ENCODE results near the gene HIRA. TPM values are rescaled to one million over a fixed set of nuclear protein-coding genes. Genes with fewer than 3 reads are reported as not detected.

The HIRA gene
- total and polyA plus RNA-seq, 2 experiments from 2014 or later, result 9.4 to 58.3 TPM

DNA sequence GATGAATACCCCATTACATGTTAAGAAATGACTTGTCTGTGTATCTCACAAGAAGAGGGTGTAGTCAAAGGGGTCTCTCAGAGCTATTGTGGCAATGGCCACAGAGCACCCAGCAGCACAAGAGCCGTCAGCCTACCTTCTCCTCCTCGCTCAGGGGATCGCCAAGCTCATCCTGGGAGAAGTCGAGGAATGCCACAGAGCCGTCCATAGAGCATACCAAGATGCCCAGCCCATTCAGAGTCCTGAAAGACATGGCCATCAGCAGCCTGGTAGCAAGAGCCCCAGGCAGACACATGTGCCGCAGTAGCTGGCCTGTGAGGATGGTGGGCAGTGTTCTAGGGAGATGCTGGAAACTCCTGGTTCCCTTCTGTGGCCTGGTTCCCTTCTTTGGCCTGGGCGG lies 44.0 kb downstream of the HIRA start (continued):
- TF ChIP-seq, protein P1, sequence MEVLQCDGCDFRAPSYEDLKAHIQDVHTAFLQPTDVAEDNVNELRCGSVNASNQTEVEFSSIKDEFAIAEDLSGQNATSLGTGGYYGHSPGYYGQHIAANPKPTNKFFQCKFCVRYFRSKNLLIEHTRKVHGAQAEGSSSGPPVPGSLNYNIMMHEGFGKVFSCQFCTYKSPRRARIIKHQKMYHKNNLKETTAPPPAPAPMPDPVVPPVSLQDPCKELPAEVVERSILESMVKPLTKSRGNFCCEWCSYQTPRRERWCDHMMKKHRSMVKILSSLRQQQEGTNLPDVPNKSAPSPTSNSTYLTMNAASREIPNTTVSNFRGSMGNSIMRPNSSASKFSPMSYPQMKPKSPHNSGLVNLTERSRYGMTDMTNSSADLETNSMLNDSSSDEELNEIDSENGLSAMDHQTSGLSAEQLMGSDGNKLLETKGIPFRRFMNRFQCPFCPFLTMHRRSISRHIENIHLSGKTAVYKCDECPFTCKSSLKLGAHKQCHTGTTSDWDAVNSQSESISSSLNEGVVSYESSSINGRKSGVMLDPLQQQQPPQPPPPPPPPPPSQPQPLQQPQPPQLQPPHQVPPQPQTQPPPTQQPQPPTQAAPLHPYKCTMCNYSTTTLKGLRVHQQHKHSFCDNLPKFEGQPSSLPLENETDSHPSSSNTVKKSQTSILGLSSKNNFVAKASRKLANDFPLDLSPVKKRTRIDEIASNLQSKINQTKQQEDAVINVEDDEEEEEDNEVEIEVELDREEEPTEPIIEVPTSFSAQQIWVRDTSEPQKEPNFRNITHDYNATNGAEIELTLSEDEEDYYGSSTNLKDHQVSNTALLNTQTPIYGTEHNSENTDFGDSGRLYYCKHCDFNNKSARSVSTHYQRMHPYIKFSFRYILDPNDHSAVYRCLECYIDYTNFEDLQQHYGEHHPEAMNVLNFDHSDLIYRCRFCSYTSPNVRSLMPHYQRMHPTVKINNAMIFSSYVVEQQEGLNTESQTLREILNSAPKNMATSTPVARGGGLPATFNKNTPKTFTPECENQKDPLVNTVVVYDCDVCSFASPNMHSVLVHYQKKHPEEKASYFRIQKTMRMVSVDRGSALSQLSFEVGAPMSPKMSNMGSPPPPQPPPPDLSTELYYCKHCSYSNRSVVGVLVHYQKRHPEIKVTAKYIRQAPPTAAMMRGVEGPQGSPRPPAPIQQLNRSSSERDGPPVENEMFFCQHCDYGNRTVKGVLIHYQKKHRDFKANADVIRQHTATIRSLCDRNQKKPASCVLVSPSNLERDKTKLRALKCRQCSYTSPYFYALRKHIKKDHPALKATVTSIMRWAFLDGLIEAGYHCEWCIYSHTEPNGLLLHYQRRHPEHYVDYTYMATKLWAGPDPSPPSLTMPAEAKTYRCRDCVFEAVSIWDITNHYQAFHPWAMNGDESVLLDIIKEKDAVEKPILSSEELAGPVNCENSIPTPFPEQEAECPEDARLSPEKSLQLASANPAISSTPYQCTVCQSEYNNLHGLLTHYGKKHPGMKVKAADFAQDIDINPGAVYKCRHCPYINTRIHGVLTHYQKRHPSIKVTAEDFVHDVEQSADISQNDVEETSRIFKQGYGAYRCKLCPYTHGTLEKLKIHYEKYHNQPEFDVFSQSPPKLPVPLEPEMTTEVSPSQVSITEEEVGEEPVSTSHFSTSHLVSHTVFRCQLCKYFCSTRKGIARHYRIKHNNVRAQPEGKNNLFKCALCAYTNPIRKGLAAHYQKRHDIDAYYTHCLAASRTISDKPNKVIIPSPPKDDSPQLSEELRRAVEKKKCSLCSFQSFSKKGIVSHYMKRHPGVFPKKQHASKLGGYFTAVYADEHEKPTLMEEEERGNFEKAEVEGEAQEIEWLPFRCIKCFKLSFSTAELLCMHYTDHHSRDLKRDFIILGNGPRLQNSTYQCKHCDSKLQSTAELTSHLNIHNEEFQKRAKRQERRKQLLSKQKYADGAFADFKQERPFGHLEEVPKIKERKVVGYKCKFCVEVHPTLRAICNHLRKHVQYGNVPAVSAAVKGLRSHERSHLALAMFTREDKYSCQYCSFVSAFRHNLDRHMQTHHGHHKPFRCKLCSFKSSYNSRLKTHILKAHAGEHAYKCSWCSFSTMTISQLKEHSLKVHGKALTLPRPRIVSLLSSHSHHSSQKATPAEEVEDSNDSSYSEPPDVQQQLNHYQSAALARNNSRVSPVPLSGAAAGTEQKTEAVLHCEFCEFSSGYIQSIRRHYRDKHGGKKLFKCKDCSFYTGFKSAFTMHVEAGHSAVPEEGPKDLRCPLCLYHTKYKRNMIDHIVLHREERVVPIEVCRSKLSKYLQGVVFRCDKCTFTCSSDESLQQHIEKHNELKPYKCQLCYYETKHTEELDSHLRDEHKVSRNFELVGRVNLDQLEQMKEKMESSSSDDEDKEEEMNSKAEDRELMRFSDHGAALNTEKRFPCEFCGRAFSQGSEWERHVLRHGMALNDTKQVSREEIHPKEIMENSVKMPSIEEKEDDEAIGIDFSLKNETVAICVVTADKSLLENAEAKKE (CRISPR knock-in tag; IDR thresholded peaks at IDR 0.05), result no peak

DNA sequence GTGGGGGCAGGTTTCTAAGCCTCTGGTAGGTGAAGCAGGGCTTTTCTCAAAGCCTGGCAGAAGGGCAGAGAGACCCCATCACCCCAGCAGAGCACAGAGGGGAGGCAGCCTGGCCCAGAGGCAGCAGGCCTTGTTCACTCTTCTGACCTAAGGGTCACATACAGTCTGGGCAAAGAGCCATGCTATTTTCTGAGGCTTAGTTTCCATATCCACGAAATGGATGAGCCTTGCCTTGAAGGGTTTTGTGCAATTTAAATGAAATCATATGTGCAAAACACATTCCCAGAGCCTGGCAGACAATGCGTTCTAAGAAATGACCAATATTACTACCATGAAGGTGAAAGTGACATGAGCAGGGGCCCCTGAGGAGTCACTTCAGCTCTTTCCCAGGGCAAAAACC lies 44.5 kb downstream of the HIRA start:
- Histone ChIP-seq H3K36me3 (ENCODE audit: insufficient read depth) (peaks cover 46% of the 10 kb centered on the region), H3K27ac (ENCODE audit: low read depth) (no peak overlapping the region), H3F3A (replicated peaks; ENCODE audit: low read depth) (no peaks in the 10 kb centered on the region), H3K79me2 (replicated peaks; ENCODE audit: insufficient read depth) (no peaks in the 10 kb centered on the region), H3K4me1 (ENCODE audit: insufficient read depth) (no peaks in the 10 kb centered on the region), H3K27me3 (ENCODE audit: insufficient read depth) (no peaks in the 10 kb centered on the region), H4K20me1 (replicated peaks; ENCODE audit: insufficient read depth) (no peaks in the 10 kb centered on the region; the same call in 1 of the 2 replicates), H3K9me2 (ENCODE audit: insufficient read depth) (no peaks in the 10 kb centered on the region), H2AFZ (no peak overlapping the region), H3K4me3 (no peak overlapping the region), H3K4me2 (no peak overlapping the region)
- peaks cover 4% of the 10 kb centered on the region for H3K27me3 Mint-ChIP-seq (ENCODE audit: insufficient read depth, low read depth, poor library complexity)
- DNase-seq (ENCODE audit: low spot score) (no peak), ATAC-seq (no peak)
- H3K4me1 Mint-ChIP-seq, result no peaks in the 10 kb centered on the region
- no peak overlapping the region for H3K4me3 Mint-ChIP-seq
- peaks cover 87% of the 10 kb centered on the region for H3K36me3 Mint-ChIP-seq (ENCODE audit: low read depth)
- no peaks in the 10 kb centered on the region for H3K9me3 Mint-ChIP-seq
- no peak overlapping the region for H3K27ac Mint-ChIP-seq
- TF ChIP-seq, protein P1 (CRISPR knock-in tag; IDR thresholded peaks at IDR 0.05), result no peak
- no peak for TF ChIP-seq JUNB (IDR thresholded peaks at IDR 0.05; ENCODE audit: unreplicated experiment)
- no peak for TF ChIP-seq EZH2phosphoT487 (IDR thresholded peaks at IDR 0.05; ENCODE audit: unreplicated experiment)
- TF ChIP-seq, protein P2, sequence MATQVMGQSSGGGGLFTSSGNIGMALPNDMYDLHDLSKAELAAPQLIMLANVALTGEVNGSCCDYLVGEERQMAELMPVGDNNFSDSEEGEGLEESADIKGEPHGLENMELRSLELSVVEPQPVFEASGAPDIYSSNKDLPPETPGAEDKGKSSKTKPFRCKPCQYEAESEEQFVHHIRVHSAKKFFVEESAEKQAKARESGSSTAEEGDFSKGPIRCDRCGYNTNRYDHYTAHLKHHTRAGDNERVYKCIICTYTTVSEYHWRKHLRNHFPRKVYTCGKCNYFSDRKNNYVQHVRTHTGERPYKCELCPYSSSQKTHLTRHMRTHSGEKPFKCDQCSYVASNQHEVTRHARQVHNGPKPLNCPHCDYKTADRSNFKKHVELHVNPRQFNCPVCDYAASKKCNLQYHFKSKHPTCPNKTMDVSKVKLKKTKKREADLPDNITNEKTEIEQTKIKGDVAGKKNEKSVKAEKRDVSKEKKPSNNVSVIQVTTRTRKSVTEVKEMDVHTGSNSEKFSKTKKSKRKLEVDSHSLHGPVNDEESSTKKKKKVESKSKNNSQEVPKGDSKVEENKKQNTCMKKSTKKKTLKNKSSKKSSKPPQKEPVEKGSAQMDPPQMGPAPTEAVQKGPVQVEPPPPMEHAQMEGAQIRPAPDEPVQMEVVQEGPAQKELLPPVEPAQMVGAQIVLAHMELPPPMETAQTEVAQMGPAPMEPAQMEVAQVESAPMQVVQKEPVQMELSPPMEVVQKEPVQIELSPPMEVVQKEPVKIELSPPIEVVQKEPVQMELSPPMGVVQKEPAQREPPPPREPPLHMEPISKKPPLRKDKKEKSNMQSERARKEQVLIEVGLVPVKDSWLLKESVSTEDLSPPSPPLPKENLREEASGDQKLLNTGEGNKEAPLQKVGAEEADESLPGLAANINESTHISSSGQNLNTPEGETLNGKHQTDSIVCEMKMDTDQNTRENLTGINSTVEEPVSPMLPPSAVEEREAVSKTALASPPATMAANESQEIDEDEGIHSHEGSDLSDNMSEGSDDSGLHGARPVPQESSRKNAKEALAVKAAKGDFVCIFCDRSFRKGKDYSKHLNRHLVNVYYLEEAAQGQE (IDR thresholded peaks at IDR 0.05; ENCODE audit: unreplicated experiment), result no peak
